ENCODE measurements around the gene C16orf46. TPM values are rescaled to one million over a fixed set of nuclear protein-coding genes. Genes with fewer than 3 reads are reported as not detected.

C16orf46 gene
- total RNA-seq, 1 experiment from 2014 or later: 2.0 TPM

GRCh38 chr16:81123092-81123852 is 46.2 kb upstream of the C16orf46 start:
- H4K8ac ChIP-seq (replicated peaks; ENCODE audit: insufficient read length, low read depth, low read length): no peak overlapping the region
- H3K14ac ChIP-seq (ENCODE audit: insufficient read depth, low read length): 0 out of 2 replicates have a peak overlapping the region, but pooled peaks have one; percentile 19
- no peak overlapping the region for H3K27ac ChIP-seq (ENCODE audit: insufficient read length, low read depth, low read length)
- H3K4me3 Mint-ChIP-seq: no peak overlapping the region; a peak in 1 of 5 replicates
- TF ChIP-seq, protein P1, sequence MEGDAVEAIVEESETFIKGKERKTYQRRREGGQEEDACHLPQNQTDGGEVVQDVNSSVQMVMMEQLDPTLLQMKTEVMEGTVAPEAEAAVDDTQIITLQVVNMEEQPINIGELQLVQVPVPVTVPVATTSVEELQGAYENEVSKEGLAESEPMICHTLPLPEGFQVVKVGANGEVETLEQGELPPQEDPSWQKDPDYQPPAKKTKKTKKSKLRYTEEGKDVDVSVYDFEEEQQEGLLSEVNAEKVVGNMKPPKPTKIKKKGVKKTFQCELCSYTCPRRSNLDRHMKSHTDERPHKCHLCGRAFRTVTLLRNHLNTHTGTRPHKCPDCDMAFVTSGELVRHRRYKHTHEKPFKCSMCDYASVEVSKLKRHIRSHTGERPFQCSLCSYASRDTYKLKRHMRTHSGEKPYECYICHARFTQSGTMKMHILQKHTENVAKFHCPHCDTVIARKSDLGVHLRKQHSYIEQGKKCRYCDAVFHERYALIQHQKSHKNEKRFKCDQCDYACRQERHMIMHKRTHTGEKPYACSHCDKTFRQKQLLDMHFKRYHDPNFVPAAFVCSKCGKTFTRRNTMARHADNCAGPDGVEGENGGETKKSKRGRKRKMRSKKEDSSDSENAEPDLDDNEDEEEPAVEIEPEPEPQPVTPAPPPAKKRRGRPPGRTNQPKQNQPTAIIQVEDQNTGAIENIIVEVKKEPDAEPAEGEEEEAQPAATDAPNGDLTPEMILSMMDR (conservative IDR thresholded peaks at IDR 0.05): no peak
- no peak overlapping the region for H2BK120ac ChIP-seq (ENCODE audit: low read depth, low read length, poor library complexity, severe bottlenecking)
- H3K4ac ChIP-seq (ENCODE audit: low read depth, low read length): no peak overlapping the region
- H3T11ph ChIP-seq (ENCODE audit: low read length): no peak overlapping the region
- H2BK12ac ChIP-seq (ENCODE audit: insufficient read length, low read depth, low read length): no peak overlapping the region
- no peak overlapping the region for H2BK15ac ChIP-seq (ENCODE audit: low read depth, low read length)
- no peak overlapping the region for H3K27ac Mint-ChIP-seq
- no peak for DNase-seq
- no peak overlapping the region for H2AK5ac ChIP-seq (ENCODE audit: insufficient read length, low read length)
- no peak overlapping the region for H3K23ac ChIP-seq (ENCODE audit: insufficient read length, low read depth, low read length)
- H3K9ac ChIP-seq (ENCODE audit: extremely low read depth, insufficient read length, low read length): no peak overlapping the region
- H3K4me2 ChIP-seq (ENCODE audit: insufficient read depth, insufficient read length, low read length): no peak overlapping the region
- H2AFZ ChIP-seq (ENCODE audit: low read length): no peak overlapping the region
- H4K20me1 ChIP-seq (ENCODE audit: control insufficient read depth, insufficient read depth, insufficient read length): no peaks in the 10 kb centered on the region
- H2BK5ac ChIP-seq (ENCODE audit: insufficient read length, low read length): no peak overlapping the region
- H3K79me1 ChIP-seq (ENCODE audit: insufficient read depth, low read depth, low read length, poor library complexity, severe bottlenecking): no peaks in the 10 kb centered on the region
- no peaks in the 10 kb centered on the region for H3K4me1 ChIP-seq (ENCODE audit: insufficient read depth, low read length)
- no CpG with 5 or more reads among the region's 17 CpGs for WGBS (ENCODE audit: extremely low coverage, insufficient read length, low lambda C conversion rate)
- H2BK20ac ChIP-seq (ENCODE audit: low read depth, low read length, poor library complexity, severe bottlenecking): no peak overlapping the region
- H3K18ac ChIP-seq (ENCODE audit: insufficient read length, low read depth, low read length): no peak overlapping the region
- H3K23me2 ChIP-seq (ENCODE audit: insufficient read length, low read depth, low read length, poor library complexity, severe bottlenecking): no peaks in the 10 kb centered on the region
- no peaks in the 10 kb centered on the region for H3K9me3 Mint-ChIP-seq
- H4K5ac ChIP-seq (ENCODE audit: insufficient read length, low read depth, low read length): no peak overlapping the region
- no peak overlapping the region for H3K56ac ChIP-seq (ENCODE audit: insufficient read length, low read depth, low read length)
- H4K91ac ChIP-seq (ENCODE audit: insufficient read length, low read depth, low read length): no peak overlapping the region
- H3K36me3 Mint-ChIP-seq (ENCODE audit: insufficient read depth in 1 of 3, low read depth in 3 of 3): no peaks in the 10 kb centered on the region
- H3K4me1 Mint-ChIP-seq: no peaks in the 10 kb centered on the region
- no peaks in the 10 kb centered on the region for H3K79me2 ChIP-seq (ENCODE audit: insufficient read depth, low read length)
- peaks cover 4% of the 10 kb centered on the region for H3K27me3 Mint-ChIP-seq (ENCODE audit: low read depth)
- no peaks in the 10 kb centered on the region for H3K27me3 ChIP-seq (ENCODE audit: insufficient read depth, low read length)
- no peaks in the 10 kb centered on the region for H3K9me3 ChIP-seq (ENCODE audit: control insufficient read depth, low read depth, low read length)
